A549 (cell line): ENCODE data around the gene RPL6. TPM values are rescaled to one million over a fixed set of nuclear protein-coding genes. Genes with fewer than 3 reads are reported as not detected.

ENCODE experiments used
- ATAC-seq, 2 experiments: fragments of 200-7000 bp in 1 of 2; fragments of >200 bp in 1 of 2; cut with Nextera tagmentation in 1 of 2; cut with Tn5 transposase in 1 of 2; 3 replicates each; pipeline versions ENCODE4 v1.8.0 to v1.9.1; 2018 to 2020; ENCODE audit warnings: mild to moderate bottlenecking in 1 of 2, moderate library complexity in 1 of 2
- CTCF ChIA-PET: fragments of 300-600 bp; sonication (Branson Sonifier 250); formaldehyde crosslinking; extraction: SDS; loops from one replicate; lab custom pipeline; 2021; ENCODE audit warnings: antibody characterized with exemption, inconsistent platforms; lab: Yijun Ruan, JAX
- POLR2A ChIA-PET: fragments of 350-600 bp; formaldehyde crosslinking; extraction: SDS; loops from one replicate; lab custom pipeline; 2021; ENCODE audit warnings: antibody characterized with exemption, inconsistent platforms; lab: Yijun Ruan, JAX
- DNase-seq, 2 experiments: peaks; one replicate each; pipeline versions ENCODE4 v3.0.0 to v3.0.0-alpha.2; 2011 to 2016; ENCODE audit warnings: low read depth in 1 of 2, low spot score in 1 of 2
- FAIRE-seq: peaks from 2 replicates; lab custom pipeline; 2011; peaks lifted over from hg19 to GRCh38; lab: Jason Lieb, UNC
- H3K27ac ChIP-seq, 2 experiments: fragments of >200 bp; sonication (Bioruptor Twin); formaldehyde crosslinking; 3 replicates each; pipeline ENCODE4 v1.5.1; 2016 to 2017
- H3K4me1 ChIP-seq: fragments of >200 bp; sonication (Bioruptor Twin); formaldehyde crosslinking; 3 replicates; pipeline ENCODE4 v1.6.1; 2016
- H3K4me2 ChIP-seq: fragments of >200 bp; sonication (Bioruptor Twin); formaldehyde crosslinking; 3 replicates; pipeline ENCODE4 v1.6.1; 2016
- H3K4me3 ChIP-seq: fragments of >200 bp; sonication (Bioruptor Twin); formaldehyde crosslinking; 3 replicates; pipeline ENCODE4 v1.5.1; 2016
- H3K9me3 ChIP-seq: fragments of >200 bp; sonication (Bioruptor Twin); formaldehyde crosslinking; 3 replicates; pipeline ENCODE4 v1.6.1; 2016
- BHLHE40 ChIP-seq: IDR thresholded peaks from 2 replicates; pipeline ENCODE4 v1.6.1; 2012; ENCODE audit warnings: low read depth, low read length, inconsistent platforms
- CBX8 ChIP-seq: fragments of 200-600 bp; sonication (generic); IDR thresholded peaks from 2 replicates; pipeline ENCODE4 v1.6.1; 2016
- CHD2 ChIP-seq: fragments of 150-350 bp; IDR thresholded peaks from 2 replicates; pipeline ENCODE4 v1.6.1; 2014; ENCODE audit warnings: low read length; ENCODE audit not compliant: partially characterized antibody
- EP300 ChIP-seq, 2 experiments: fragments of >200 bp; sonication (Bioruptor Twin); formaldehyde crosslinking; IDR thresholded peaks; 2 replicates in 1 of 2; 3 replicates in 1 of 2; pipeline ENCODE4 v1.6.1; 2016 to 2017
- HOXA7 ChIP-seq: fragments of 250-450 bp; sonication (Bioruptor Pico); IDR thresholded peaks from 2 replicates; pipeline ENCODE4 v1.5.0; 2020; ENCODE audit warnings: mild to moderate bottlenecking, moderate library complexity
- HOXB5 ChIP-seq: fragments of 250-450 bp; sonication (Bioruptor Pico); IDR thresholded peaks from 2 replicates; pipeline ENCODE4 v1.5.0; 2020; ENCODE audit warnings: mild to moderate bottlenecking, moderate library complexity
- JUN ChIP-seq, 2 experiments: fragments of >200 bp; sonication (Bioruptor Twin); formaldehyde crosslinking; IDR thresholded peaks; 2 replicates in 1 of 2; 3 replicates in 1 of 2; pipeline ENCODE4 v1.6.1; 2016 to 2017
- KDM1A ChIP-seq: fragments of 200-600 bp; sonication (generic); IDR thresholded peaks from 2 replicates; pipeline ENCODE4 v1.6.1; 2016; ENCODE audit warnings: low read depth, mild to moderate bottlenecking
- NR3C1 ChIP-seq: fragments of >200 bp; sonication (Bioruptor Twin); formaldehyde crosslinking; IDR thresholded peaks from 3 replicates; pipeline ENCODE4 v1.6.1; 2017
- PHF8 ChIP-seq: fragments of 200-600 bp; sonication (generic); IDR thresholded peaks from 2 replicates; pipeline ENCODE4 v1.6.1; 2016; ENCODE audit warnings: low read depth, mild to moderate bottlenecking, antibody characterized with exemption, moderate library complexity, borderline replicate concordance
- POLR2A ChIP-seq: IDR thresholded peaks from 2 replicates; pipeline ENCODE4 v1.6.1; 2012; ENCODE audit warnings: mild to moderate bottlenecking, low read length
- RARB ChIP-seq: fragments of 250-450 bp; sonication (Bioruptor Pico); IDR thresholded peaks from 2 replicates; pipeline ENCODE4 v1.8.0; 2021; ENCODE audit warnings: mild to moderate bottlenecking, moderate library complexity
- RFX5 ChIP-seq: fragments of 450-650 bp; IDR thresholded peaks from 2 replicates; pipeline ENCODE4 v1.7.1; 2014; ENCODE audit warnings: antibody characterized with exemption, mild to moderate bottlenecking, moderate library complexity
- SMC3 ChIP-seq: fragments of >200 bp; sonication (Bioruptor Twin); formaldehyde crosslinking; IDR thresholded peaks from 3 replicates; pipeline ENCODE4 v1.6.1; 2018; ENCODE audit warnings: inconsistent platforms
- TP53 ChIP-seq: fragments of 250-450 bp; sonication (Bioruptor Pico); IDR thresholded peaks from 2 replicates; pipeline ENCODE4 v1.5.0; 2021; ENCODE audit warnings: mild to moderate bottlenecking, moderate library complexity
- ZFP36 ChIP-seq: fragments of 450-650 bp; IDR thresholded peaks from 2 replicates; pipeline ENCODE4 v1.6.1; 2014; ENCODE audit warnings: borderline replicate concordance; ENCODE audit not compliant: partially characterized antibody
- ZSCAN20 ChIP-seq: fragments of 250-450 bp; sonication (Bioruptor Pico); IDR thresholded peaks from 2 replicates; pipeline ENCODE4 v1.8.0; 2022; ENCODE audit warnings: mild to moderate bottlenecking, moderate library complexity
- WGBS: methylation state at CpG from one replicate; pipeline ENCODE4 v1.1.6; 2017; ENCODE audit errors: missing lambda C conversion rate; 5-methylcytosine and 5-hydroxymethylcytosine counted together
- polyA plus RNA-seq, 4 experiments: library from polyadenylated mRNA; depleted of rRNA in 3 of 4; stranded (reverse); fragments of >200 nt; fragmentation: RNase III in 1 of 4; extraction: RNeasy Plus Mini Kit Qiagen cat#74134 plus additional on column Dnase treatment in 1 of 4; gene quantifications; 2 replicates in 3 of 4; 3 replicates in 1 of 4; pipeline ENCODE4 v1.2.3, GENCODE V29; 2011 to 2017
- TF ChIP-seq, protein P1 (sequence below): fragments of 250-450 bp; sonication (Bioruptor Pico); IDR thresholded peaks from 2 replicates; pipeline ENCODE4 v1.5.0; 2021; ENCODE audit warnings: mild to moderate bottlenecking, moderate library complexity, borderline replicate concordance
- TF ChIP-seq, protein P2 (sequence below): fragments of >200 bp; sonication (Bioruptor Twin); formaldehyde crosslinking; IDR thresholded peaks from 3 replicates; pipeline ENCODE4 v1.5.1; 2016
- TF ChIP-seq, protein P3 (sequence below): IDR thresholded peaks from 2 replicates; pipeline ENCODE4 v1.6.1; 2012
- TF ChIP-seq, protein P4 (sequence below): fragments of >200 bp; sonication (Bioruptor Twin); formaldehyde crosslinking; IDR thresholded peaks from 3 replicates; pipeline ENCODE4 v1.6.1; 2016

RPL6 gene
- polyA plus RNA-seq, 2 of the 4 experiments (the other 2 are of a cell fraction): 1,661 to 2,889 TPM

DNA sequence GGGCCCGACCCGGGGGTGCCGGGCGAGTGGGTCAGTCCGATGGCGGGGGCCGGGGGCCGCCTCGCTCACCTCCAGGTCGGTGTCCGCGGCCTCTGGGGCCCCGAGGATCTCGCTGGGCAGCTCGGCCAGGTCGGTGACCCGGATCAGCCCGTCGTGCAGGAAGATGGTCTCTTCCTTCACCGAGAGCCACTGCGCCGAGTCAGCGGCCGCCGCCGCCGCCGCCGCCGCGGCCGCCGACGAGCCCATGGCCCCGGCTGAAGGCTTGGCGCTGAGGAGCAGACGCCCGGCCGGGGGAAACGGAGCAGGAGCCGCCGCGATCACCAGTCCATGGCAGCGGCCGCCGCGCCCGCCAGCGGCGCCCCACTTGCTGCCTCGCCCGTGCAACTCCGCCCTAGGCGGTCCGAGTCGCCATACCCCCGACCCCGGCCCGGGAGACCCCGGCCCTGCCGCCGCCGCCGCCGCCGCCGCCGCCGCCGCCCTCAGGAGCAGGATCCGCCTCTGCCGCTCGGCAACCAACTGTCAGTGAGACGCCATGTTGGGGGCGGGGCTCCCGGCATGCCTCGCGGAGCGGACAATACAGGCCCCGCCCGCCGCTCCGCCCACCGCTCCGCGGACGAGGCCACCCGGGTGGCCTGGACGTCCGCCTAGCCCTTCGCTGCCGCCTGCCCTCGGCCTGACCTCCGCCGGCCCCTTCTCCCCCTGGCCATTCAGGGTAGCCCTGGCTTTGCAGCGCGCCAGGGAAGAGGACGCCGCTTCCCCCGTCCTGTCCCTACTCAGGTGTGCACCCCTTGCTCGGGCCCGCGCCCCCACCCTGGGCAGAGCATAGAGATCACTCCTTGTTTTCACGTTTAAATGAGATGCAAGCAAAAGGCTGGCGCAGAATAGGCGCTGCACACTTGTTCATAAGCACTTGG lies 27.3 kb downstream of the RPL6 start, which contains the start of gene HECTD4:
HECTD4 (minus strand) TSS at position 549 of the 914 bp plus-strand sequence; CDS start at position 246, 303 bp downstream.
- ChIA-PET CTCF (interaction anchor here (0.6 kb wide), 1 partner anchor 302 kb away, joined by 3 read pairs; no protein-coding TSS in a partner anchor), POLR2A (no interaction called here)

DNA sequence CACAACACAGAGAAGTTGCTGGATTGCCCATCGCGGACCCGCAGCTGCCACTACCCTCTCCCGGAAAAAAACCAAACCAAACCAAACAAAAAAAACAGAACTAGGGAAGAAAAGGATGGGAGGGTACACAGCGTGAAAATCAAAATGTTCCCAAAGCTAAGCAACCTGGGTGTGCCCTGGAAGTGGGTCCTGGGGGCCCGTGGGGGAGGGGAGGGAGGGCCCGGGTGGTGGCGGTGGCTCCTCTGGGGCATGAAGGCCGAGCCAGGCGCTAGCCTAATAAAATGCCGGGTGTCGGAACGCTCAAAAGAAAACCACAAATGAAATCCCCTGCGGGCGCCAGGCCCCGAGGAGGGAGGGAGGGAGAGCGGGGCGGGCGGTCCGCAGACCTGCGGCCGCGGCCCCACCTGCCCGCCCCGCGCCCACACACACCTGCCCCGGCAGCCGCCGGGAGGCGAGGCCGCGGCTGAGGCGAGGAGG lies 28.0 kb downstream of the RPL6 start:
- no peak for TF ChIP-seq RARB
- TF ChIP-seq EP300 (IDR thresholded peaks at IDR 0.05): no peak
- TF ChIP-seq, protein P1, sequence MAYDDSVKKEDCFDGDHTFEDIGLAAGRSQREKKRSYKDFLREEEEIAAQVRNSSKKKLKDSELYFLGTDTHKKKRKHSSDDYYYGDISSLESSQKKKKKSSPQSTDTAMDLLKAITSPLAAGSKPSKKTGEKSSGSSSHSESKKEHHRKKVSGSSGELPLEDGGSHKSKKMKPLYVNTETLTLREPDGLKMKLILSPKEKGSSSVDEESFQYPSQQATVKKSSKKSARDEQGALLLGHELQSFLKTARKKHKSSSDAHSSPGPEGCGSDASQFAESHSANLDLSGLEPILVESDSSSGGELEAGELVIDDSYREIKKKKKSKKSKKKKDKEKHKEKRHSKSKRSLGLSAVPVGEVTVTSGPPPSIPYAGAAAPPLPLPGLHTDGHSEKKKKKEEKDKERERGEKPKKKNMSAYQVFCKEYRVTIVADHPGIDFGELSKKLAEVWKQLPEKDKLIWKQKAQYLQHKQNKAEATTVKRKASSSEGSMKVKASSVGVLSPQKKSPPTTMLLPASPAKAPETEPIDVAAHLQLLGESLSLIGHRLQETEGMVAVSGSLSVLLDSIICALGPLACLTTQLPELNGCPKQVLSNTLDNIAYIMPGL (CRISPR knock-in tag): no peak
- TF ChIP-seq ZFP36: no peak
- TF ChIP-seq PHF8: no peak
- TF ChIP-seq, protein P2, sequence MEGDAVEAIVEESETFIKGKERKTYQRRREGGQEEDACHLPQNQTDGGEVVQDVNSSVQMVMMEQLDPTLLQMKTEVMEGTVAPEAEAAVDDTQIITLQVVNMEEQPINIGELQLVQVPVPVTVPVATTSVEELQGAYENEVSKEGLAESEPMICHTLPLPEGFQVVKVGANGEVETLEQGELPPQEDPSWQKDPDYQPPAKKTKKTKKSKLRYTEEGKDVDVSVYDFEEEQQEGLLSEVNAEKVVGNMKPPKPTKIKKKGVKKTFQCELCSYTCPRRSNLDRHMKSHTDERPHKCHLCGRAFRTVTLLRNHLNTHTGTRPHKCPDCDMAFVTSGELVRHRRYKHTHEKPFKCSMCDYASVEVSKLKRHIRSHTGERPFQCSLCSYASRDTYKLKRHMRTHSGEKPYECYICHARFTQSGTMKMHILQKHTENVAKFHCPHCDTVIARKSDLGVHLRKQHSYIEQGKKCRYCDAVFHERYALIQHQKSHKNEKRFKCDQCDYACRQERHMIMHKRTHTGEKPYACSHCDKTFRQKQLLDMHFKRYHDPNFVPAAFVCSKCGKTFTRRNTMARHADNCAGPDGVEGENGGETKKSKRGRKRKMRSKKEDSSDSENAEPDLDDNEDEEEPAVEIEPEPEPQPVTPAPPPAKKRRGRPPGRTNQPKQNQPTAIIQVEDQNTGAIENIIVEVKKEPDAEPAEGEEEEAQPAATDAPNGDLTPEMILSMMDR: no peak
- TF ChIP-seq NR3C1: no peak
- TF ChIP-seq BHLHE40: no peak
- TF ChIP-seq, protein P3, sequence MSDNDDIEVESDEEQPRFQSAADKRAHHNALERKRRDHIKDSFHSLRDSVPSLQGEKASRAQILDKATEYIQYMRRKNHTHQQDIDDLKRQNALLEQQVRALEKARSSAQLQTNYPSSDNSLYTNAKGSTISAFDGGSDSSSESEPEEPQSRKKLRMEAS: no peak
- no peak for TF ChIP-seq TP53 (CRISPR knock-in tag)
- TF ChIP-seq KDM1A: no peak
- TF ChIP-seq ZSCAN20 (CRISPR knock-in tag): no peak
- TF ChIP-seq CHD2: no peak
- TF ChIP-seq SMC3: no peak
- no peak for TF ChIP-seq HOXA7 (CRISPR knock-in tag)
- TF ChIP-seq, all 56 proteins: peak for 0
- Histone ChIP-seq H3K4me2 (peak overlapping the region; percentile 88), H3K27ac (peak overlapping the region; percentile 84 to 94), H3K9me3 (no peaks in the 10 kb centered on the region), H3K4me3 (peak overlapping the region; percentile 100), H3K4me1 (peaks cover 5% of the 10 kb centered on the region; the same call in 2 of the 3 replicates)
- DNase-seq (no peak), FAIRE-seq (no peak), ATAC-seq (peak; percentile 25 to 57; a peak in 5 of 6 replicates)
- 6% methylated on average over 15 of the region's 33 CpGs for WGBS
- ChIA-PET CTCF (no interaction called here), POLR2A (no interaction called here)

More for the DNA sequence above, 27.3 kb downstream of the RPL6 start, which contains the start of gene HECTD4:
- H3K4me1 ChIP-seq: peaks cover 5% of the 10 kb centered on the region; the same call in 2 of the 3 replicates
- peak within 1 kb of the TSS; percentile 88 for H3K4me2 ChIP-seq
- peak within 1 kb of the TSS; percentile 100 for H3K4me3 ChIP-seq
- no peak for TF ChIP-seq BHLHE40
- TF ChIP-seq PHF8: peak; percentile 76; the same call in 1 of the 2 replicates
- TF ChIP-seq KDM1A: no peak
- TF ChIP-seq HOXB5 (CRISPR knock-in tag): no peak
- peak; percentile 98 for TF ChIP-seq POLR2A
- no peak for TF ChIP-seq CBX8
- 0 out of 2 replicates have a peak, but pooled peaks have one; percentile 11 for TF ChIP-seq RFX5
- TF ChIP-seq, protein P3: peak; percentile 66
- TF ChIP-seq, protein P4, sequence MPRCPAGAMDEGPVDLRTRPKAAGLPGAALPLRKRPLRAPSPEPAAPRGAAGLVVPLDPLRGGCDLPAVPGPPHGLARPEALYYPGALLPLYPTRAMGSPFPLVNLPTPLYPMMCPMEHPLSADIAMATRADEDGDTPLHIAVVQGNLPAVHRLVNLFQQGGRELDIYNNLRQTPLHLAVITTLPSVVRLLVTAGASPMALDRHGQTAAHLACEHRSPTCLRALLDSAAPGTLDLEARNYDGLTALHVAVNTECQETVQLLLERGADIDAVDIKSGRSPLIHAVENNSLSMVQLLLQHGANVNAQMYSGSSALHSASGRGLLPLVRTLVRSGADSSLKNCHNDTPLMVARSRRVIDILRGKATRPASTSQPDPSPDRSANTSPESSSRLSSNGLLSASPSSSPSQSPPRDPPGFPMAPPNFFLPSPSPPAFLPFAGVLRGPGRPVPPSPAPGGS: peak; percentile 78; the same call in 2 of the 3 replicates
- TF ChIP-seq JUN (IDR thresholded peaks at IDR 0.05): peak; percentile 71 to 73; a peak in 4 of 5 replicates
- TF ChIP-seq, protein P1 (CRISPR knock-in tag): no peak
- 1% methylated on average over 22 of the region's 106 CpGs for WGBS
- peak; percentile 87 to 91 for DNase-seq
- no peak for FAIRE-seq
- peak within 1 kb of the TSS; percentile 84 to 94 for H3K27ac ChIP-seq
- peak; percentile 95 to 98 for ATAC-seq
- no peaks in the 10 kb centered on the region for H3K9me3 ChIP-seq
